T-helper 2 cell treated with Interferon-gamma antibody and Interleukin-4, amounts not matched to agents 100 ng/mL and 5 ng/mL, for 36 hours (primary cell): ENCODE measurements around the gene DYRK1B. TPM values are rescaled to one million over a fixed set of nuclear protein-coding genes. Genes with fewer than 3 reads are reported as not detected.

ENCODE experiments used
- intact Hi-C: fragments of 100-400 bp; cut with micrococcal nuclease; formaldehyde crosslinking; loops from one replicate; pipeline ENCODE4 v1.15.1; 2023
- total RNA-seq: library from RNA; stranded (reverse); gene quantifications from 2 replicates; pipeline ENCODE4 v1.2.3, GENCODE V29; 2022

Gene DYRK1B
- total RNA-seq, 1 donor from 2014 or later, result 5.7 TPM

- intact Hi-C loops, result loop anchor here (1.0 kb wide), 1 partner anchor 8 kb away; no protein-coding TSS in a partner anchor
These were observed 1.4 kb downstream of the DYRK1B start for GRCh38 chr19:39832341-39833083.

GRCh38 chr19:39831679-39832078 is 2.3 kb downstream of the DYRK1B start:
- intact Hi-C loops, result no loop called here

DNA sequence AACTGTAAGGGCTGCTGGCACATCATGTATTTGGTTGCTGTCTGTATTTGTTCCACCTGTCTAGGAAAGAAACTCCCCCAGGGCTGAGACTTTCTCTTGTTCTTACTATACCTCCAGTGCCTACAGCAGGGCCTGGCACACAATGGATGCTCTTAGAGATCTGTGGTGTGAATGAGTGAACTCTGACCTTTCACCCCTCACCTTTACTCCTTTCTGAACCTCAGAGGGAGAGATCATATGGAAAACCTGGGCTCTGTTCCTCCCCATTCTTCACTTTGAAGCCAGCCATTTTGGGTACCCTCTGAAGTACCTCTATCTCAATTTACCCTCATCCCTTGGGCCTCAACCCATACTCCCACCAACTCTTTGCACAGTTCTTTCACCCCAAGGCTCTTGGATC is 3.1 kb downstream of the DYRK1B start:
- intact Hi-C loops, result no loop called here

GRCh38 chr19:39830406-39830805 is 3.6 kb downstream of the DYRK1B start:
- intact Hi-C loops, result no loop called here

GRCh38 chr19:39829702-39830275 is 4.2 kb downstream of the DYRK1B start:
- intact Hi-C loops, result no loop called here

GRCh38 chr19:39828654-39829032 is 5.3 kb downstream of the DYRK1B start:
- intact Hi-C loops, result no loop called here

DNA sequence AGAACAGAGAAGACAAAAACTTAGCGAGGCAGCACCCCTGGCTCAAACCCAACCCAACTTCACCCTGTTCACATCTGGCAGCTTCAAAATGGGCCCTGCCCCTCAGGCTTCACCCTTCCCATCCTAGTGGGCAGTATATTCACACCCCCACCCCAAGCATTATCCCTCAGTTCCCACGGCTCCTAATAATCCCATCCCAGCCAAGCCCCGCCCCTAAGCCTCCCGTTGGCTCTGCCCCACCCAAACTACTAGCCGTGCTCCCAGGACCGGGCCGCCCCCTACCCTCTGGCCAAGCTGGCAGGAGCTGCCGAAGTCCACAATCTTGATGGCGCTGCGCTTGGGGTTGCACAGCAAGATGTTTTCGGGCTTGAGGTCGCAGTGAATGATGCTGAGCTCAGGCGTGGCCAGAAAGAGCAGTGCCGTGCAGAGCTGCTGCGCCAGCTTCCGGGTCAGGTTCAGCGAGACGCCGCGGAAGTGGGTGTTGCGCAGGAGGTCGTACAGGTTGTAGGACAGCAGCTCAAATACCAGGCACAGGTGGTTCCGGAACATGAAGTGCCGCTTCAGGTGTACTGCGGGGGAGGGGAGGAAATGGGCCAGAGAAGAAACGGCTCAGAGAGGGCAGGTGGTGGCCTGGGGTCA is 5.8 kb downstream of the DYRK1B start:
- intact Hi-C loops, result no loop called here

DNA sequence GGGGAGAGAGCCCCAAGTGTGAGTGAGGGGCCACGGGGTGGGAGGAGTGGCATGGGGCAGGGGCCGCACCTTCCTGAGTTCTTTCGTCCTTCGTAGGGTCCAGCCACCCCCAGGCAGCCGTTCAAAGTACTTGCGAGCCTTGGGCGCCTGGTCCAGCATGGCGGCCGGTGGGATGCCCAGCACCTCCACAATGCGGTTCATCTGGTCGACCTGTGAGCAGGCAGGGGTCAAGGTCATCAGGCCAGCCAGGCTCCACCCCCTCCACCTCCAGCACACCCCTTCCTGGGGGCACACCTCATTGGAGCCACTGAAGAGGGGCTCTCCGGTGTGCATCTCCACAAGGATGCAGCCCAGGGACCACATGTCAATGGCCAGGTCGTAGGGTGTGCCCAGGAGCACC is 6.7 kb downstream of the DYRK1B start:
- intact Hi-C loops, result no loop called here

- intact Hi-C loops, result no loop called here
These were observed 7.5 kb downstream of the DYRK1B start for GRCh38 chr19:39826311-39826945.

GRCh38 chr19:39825531-39826076 is 8.4 kb downstream of the DYRK1B start:
- intact Hi-C loops, result loop anchor here (2.0 kb wide), 1 partner anchor 145 kb away; the partner anchor contains the start of gene PSMC4

GRCh38 chr19:39825093-39825463 is 8.9 kb downstream of the DYRK1B start:
- intact Hi-C loops, result loop anchor here (2.0 kb wide), 1 partner anchor 146 kb away; the partner anchor contains the start of gene PSMC4

GRCh38 chr19:39824143-39825092 is 9.5 kb downstream of the DYRK1B start:
- intact Hi-C loops, result loop anchor here (1.0 to 2.0 kb wide), 4 partner anchors 9 to 146 kb away; partner anchors contain the start of genes FBL and PSMC4

- intact Hi-C loops, result loop anchor here (1.0 to 2.0 kb wide), 4 partner anchors 10 to 147 kb away; partner anchors contain the start of genes FBL and PSMC4
These were observed 10.3 kb downstream of the DYRK1B start for GRCh38 chr19:39823686-39824085.

DNA sequence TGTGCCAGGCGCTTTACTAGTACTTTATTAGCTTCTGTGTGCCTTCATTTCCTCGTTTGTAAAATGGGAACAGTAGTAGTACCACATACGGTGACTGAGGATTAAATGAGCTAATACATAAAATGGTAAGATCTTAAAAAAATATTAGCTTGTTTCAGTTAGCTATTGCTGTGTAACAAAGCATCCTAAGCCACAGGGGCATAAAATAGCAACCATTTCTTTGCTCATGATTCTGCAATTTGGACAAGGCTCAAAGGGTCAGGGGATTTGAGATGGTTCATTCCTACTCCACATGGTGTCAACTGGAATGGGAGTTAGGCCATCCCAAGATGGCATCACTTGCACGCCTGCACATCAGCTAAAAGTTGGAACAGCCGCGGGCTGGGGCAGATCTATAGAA is 13.3 kb downstream of the DYRK1B start:
- intact Hi-C loops, result no loop called here

GRCh38 chr19:39819786-39820185 is 14.2 kb downstream of the DYRK1B start:
- intact Hi-C loops, result no loop called here

GRCh38 chr19:39818626-39819097 is 15.3 kb downstream of the DYRK1B start:
- intact Hi-C loops, result no loop called here

- intact Hi-C loops, result no loop called here
These were observed 15.9 kb downstream of the DYRK1B start for GRCh38 chr19:39817888-39818561.

DNA sequence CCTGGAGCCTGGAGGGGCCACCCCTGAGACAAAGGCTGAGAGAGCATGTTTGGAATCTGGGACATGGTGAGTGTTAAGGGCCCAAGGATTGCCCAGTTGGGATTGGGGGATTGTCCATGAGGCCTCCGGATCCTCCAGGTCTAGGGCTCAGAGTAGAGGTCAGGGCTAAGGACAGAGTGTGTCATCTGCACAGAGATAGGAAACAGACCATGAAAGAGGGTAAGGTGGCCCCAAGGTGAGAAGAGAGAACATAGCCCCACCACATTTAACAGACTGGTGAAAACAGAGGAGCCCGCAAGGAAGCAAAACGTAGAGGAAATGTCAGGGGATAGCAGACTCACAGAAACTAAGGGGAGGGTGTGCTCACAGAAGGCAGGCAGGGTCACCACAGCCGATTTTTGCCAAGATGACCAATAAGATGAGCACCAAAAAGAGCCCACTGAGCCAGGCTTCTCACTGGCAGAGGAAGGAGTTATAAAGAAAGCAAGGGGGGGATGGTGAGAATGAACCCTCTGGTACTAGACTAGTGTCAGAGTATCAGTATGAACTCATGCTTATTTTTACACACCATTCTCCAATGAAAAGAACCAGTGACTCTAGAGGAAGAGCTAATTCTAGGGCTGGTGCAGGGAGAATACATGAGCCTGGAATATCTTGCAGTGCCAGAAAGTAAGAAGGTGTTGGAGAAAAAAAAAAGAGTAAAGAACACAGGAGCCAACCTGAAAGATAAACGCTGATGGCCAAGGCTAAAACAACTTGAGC is 17.5 kb downstream of the DYRK1B start:
- intact Hi-C loops, result no loop called here

- intact Hi-C loops, result no loop called here
These were observed 19.4 kb downstream of the DYRK1B start for GRCh38 chr19:39814595-39814994.
